HG03342 (cell line): ENCODE measurements around the gene PXDN.

Experiments
- ATAC-seq: cut with Tn5 transposase; IDR thresholded peaks from one replicate; pipeline ENCODE4 v1.9.1; 2021; ENCODE audit warnings: mild to moderate bottlenecking, moderate library complexity; ENCODE audit not compliant: unreplicated experiment

The PXDN gene

GRCh38 chr2:1654696-1655374, 89.5 kb downstream of the PXDN start:
- no peak for ATAC-seq

- ATAC-seq: no peak
Observed at GRCh38 chr2:1653956-1654695, 90.2 kb downstream of the PXDN start.

- ATAC-seq: no peak
Observed at GRCh38 chr2:1652034-1652790, 92.1 kb downstream of the PXDN start.

GRCh38 chr2:1651121-1652033, 92.9 kb downstream of the PXDN start:
- ATAC-seq: no peak

GRCh38 chr2:1650085-1650872, 94.0 kb downstream of the PXDN start:
- ATAC-seq: no peak

GRCh38 chr2:1649103-1650084, 94.9 kb downstream of the PXDN start:
- no peak for ATAC-seq

GRCh38 chr2:1648241-1649102, 95.8 kb downstream of the PXDN start:
- ATAC-seq: no peak

GRCh38 chr2:1647417-1648240, 96.7 kb downstream of the PXDN start:
- ATAC-seq: no peak

GRCh38 chr2:1645761-1646476, 98.4 kb downstream of the PXDN start:
- no peak for ATAC-seq

GRCh38 chr2:1644427-1644826, 99.9 kb downstream of the PXDN start:
- ATAC-seq: no peak

GRCh38 chr2:1642993-1643619, 101.2 kb downstream of the PXDN start:
- no peak for ATAC-seq

- no peak for ATAC-seq
Observed at GRCh38 chr2:1642066-1642861, 102.1 kb downstream of the PXDN start.

GRCh38 chr2:1641523-1641922, 102.8 kb downstream of the PXDN start:
- ATAC-seq: no peak

- no peak for ATAC-seq
Observed at GRCh38 chr2:1640301-1641135, 103.8 kb downstream of the PXDN start.
